Measurements from ENCODE around the gene ZC3H13. TPM values are rescaled to one million over a fixed set of nuclear protein-coding genes. Genes with fewer than 3 reads are reported as not detected.
A peak's percentile ranks its signal among the peaks of the same experiment; 100 is the strongest.

ZC3H13 gene
- total RNA-seq, 1 donor from 2014 or later: 52.0 TPM

- DNase-seq (no peak), ATAC-seq (no peak)
- H3K4me1 ChIP-seq: peaks cover 2% of the 10 kb centered on the region
- TF ChIP-seq, protein P1, sequence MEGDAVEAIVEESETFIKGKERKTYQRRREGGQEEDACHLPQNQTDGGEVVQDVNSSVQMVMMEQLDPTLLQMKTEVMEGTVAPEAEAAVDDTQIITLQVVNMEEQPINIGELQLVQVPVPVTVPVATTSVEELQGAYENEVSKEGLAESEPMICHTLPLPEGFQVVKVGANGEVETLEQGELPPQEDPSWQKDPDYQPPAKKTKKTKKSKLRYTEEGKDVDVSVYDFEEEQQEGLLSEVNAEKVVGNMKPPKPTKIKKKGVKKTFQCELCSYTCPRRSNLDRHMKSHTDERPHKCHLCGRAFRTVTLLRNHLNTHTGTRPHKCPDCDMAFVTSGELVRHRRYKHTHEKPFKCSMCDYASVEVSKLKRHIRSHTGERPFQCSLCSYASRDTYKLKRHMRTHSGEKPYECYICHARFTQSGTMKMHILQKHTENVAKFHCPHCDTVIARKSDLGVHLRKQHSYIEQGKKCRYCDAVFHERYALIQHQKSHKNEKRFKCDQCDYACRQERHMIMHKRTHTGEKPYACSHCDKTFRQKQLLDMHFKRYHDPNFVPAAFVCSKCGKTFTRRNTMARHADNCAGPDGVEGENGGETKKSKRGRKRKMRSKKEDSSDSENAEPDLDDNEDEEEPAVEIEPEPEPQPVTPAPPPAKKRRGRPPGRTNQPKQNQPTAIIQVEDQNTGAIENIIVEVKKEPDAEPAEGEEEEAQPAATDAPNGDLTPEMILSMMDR (IDR thresholded peaks at IDR 0.05): no peak
- intact Hi-C loops (cut with DNase I): no loop called here
- H3K9me3 ChIP-seq: no peaks in the 10 kb centered on the region
- H3K36me3 ChIP-seq: peaks cover 42% of the 10 kb centered on the region
- no peak overlapping the region for H3K27ac ChIP-seq
- H3K27me3 ChIP-seq (ENCODE audit: low read depth): no peaks in the 10 kb centered on the region
- no peak overlapping the region for H3K4me3 ChIP-seq
These were observed 97.4 kb downstream of the ZC3H13 start for GRCh38 chr13:45954836-45955800.

DNA sequence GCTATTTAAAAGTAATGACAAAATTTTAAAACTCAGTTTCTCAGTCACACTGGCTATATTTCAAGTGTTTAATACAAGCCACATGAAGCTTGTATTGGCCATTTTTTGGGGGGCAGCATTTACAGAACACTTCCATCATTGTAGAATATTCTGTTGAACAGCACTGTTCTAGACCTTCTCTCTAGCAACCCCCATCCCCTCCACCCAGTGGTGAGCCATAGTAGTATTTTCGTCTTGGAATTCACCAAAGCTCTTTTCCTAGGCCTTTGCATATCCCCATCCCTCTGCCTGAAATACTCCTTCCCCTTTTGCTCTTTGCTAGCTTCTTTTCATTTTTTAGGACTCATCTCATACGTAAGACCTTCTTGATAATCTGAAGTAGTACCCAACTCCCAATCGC lies 99.5 kb downstream of the ZC3H13 start:
- H3K27me3 ChIP-seq (ENCODE audit: low read depth): no peaks in the 10 kb centered on the region
- H3K4me3 ChIP-seq: no peak overlapping the region
- no peaks in the 10 kb centered on the region for H3K9me3 ChIP-seq
- DNase-seq: no peak
- no peak overlapping the region for H3K27ac ChIP-seq
- ATAC-seq: no peak
- peaks cover 27% of the 10 kb centered on the region for H3K36me3 ChIP-seq
- H3K4me1 ChIP-seq: peaks cover 5% of the 10 kb centered on the region
- intact Hi-C loops (cut with DNase I): no loop called here
- TF ChIP-seq, protein P1 (IDR thresholded peaks at IDR 0.05): no peak

GRCh38 chr13:45951724-45952123 lies 100.8 kb downstream of the ZC3H13 start:
- Histone ChIP-seq H3K4me1 (peaks cover 5% of the 10 kb centered on the region), H3K36me3 (peaks cover 14% of the 10 kb centered on the region), H3K27me3 (ENCODE audit: low read depth) (no peaks in the 10 kb centered on the region), H3K27ac (no peak overlapping the region), H3K9me3 (no peaks in the 10 kb centered on the region), H3K4me3 (no peak overlapping the region)
- DNase-seq (no peak), ATAC-seq (no peak)
- TF ChIP-seq, protein P1 (IDR thresholded peaks at IDR 0.05): no peak
- intact Hi-C loops (cut with DNase I): no loop called here

GRCh38 chr13:45951166-45951565 lies 101.4 kb downstream of the ZC3H13 start:
- Histone ChIP-seq H3K4me1 (peaks cover 5% of the 10 kb centered on the region), H3K9me3 (no peaks in the 10 kb centered on the region), H3K27me3 (ENCODE audit: low read depth) (no peaks in the 10 kb centered on the region), H3K4me3 (no peak overlapping the region), H3K27ac (peak overlapping the region; percentile 50), H3K36me3 (peaks cover 8% of the 10 kb centered on the region)
- no peak for ATAC-seq
- TF ChIP-seq, protein P1 (IDR thresholded peaks at IDR 0.05): no peak
- no peak for DNase-seq
- intact Hi-C loops (cut with DNase I): no loop called here

- DNase-seq: no peak
- peak overlapping the region; percentile 50 for H3K27ac ChIP-seq
- H3K36me3 ChIP-seq: peaks cover 1% of the 10 kb centered on the region
- H3K27me3 ChIP-seq (ENCODE audit: low read depth): no peaks in the 10 kb centered on the region
- peaks cover 5% of the 10 kb centered on the region for H3K4me1 ChIP-seq
- H3K4me3 ChIP-seq: no peak overlapping the region
- ATAC-seq: peak; percentile 70 to 84
- TF ChIP-seq, protein P1 (IDR thresholded peaks at IDR 0.05): no peak
- H3K9me3 ChIP-seq: no peaks in the 10 kb centered on the region
- intact Hi-C loops (cut with DNase I): no loop called here
These were observed 102.1 kb downstream of the ZC3H13 start for GRCh38 chr13:45950386-45951000.

Measured in lower lobe of right lung (tissue), 2 donors.